ENCODE results near the gene DGKE. TPM values are rescaled to one million over a fixed set of nuclear protein-coding genes. Genes with fewer than 3 reads are reported as not detected.

DGKE gene
- total RNA-seq, 1 donor from 2014 or later, result 3.3 TPM

GRCh38 chr17:56880571-56880970 is 46.6 kb downstream of the DGKE start:
- DNase-seq (ENCODE audit: low spot score, unreplicated experiment), result no peak
- H3K4me1 Mint-ChIP-seq (ENCODE audit: low read depth), result no peaks in the 10 kb centered on the region
- H3K4me3 Mint-ChIP-seq (ENCODE audit: low read depth), result no peak overlapping the region
- H3K36me3 Mint-ChIP-seq (ENCODE audit: insufficient read depth), result peaks cover 2% of the 10 kb centered on the region
- H3K27ac Mint-ChIP-seq, result no peak overlapping the region
- TF ChIP-seq CTCF (IDR thresholded peaks at IDR 0.05; ENCODE audit: unreplicated experiment), result no peak
- H3K27me3 Mint-ChIP-seq, result peaks cover 7% of the 10 kb centered on the region
- H3K9me3 Mint-ChIP-seq (ENCODE audit: low read depth), result no peaks in the 10 kb centered on the region

- no peak for TF ChIP-seq CTCF (IDR thresholded peaks at IDR 0.05; ENCODE audit: unreplicated experiment)
- H3K4me1 Mint-ChIP-seq (ENCODE audit: low read depth), result peaks cover 3% of the 10 kb centered on the region
- peaks cover 5% of the 10 kb centered on the region for H3K36me3 Mint-ChIP-seq (ENCODE audit: insufficient read depth)
- no peak overlapping the region for H3K4me3 Mint-ChIP-seq (ENCODE audit: low read depth)
- DNase-seq (ENCODE audit: low spot score, unreplicated experiment), result no peak
- peaks cover 3% of the 10 kb centered on the region for H3K27me3 Mint-ChIP-seq
- H3K27ac Mint-ChIP-seq, result no peak overlapping the region
- H3K9me3 Mint-ChIP-seq (ENCODE audit: low read depth), result no peaks in the 10 kb centered on the region
Observed at GRCh38 chr17:56881685-56882295, 47.8 kb downstream of the DGKE start.

GRCh38 chr17:56883616-56884015 is 49.7 kb downstream of the DGKE start:
- Mint-ChIP-seq H3K4me1 (ENCODE audit: low read depth) (peaks cover 3% of the 10 kb centered on the region), H3K4me3 (ENCODE audit: low read depth) (no peak overlapping the region), H3K9me3 (ENCODE audit: low read depth) (peaks cover 13% of the 10 kb centered on the region), H3K27ac (no peak overlapping the region), H3K36me3 (ENCODE audit: insufficient read depth) (peaks cover 17% of the 10 kb centered on the region), H3K27me3 (no peaks in the 10 kb centered on the region)
- TF ChIP-seq CTCF (IDR thresholded peaks at IDR 0.05; ENCODE audit: unreplicated experiment), result no peak
- no peak for DNase-seq (ENCODE audit: low spot score, unreplicated experiment)

GRCh38 chr17:56884483-56885311 is 50.7 kb downstream of the DGKE start:
- no peak for DNase-seq (ENCODE audit: low spot score, unreplicated experiment)
- H3K4me3 Mint-ChIP-seq (ENCODE audit: low read depth), result no peak overlapping the region
- peaks cover 18% of the 10 kb centered on the region for H3K36me3 Mint-ChIP-seq (ENCODE audit: insufficient read depth)
- no peak for TF ChIP-seq CTCF (IDR thresholded peaks at IDR 0.05; ENCODE audit: unreplicated experiment)
- H3K9me3 Mint-ChIP-seq (ENCODE audit: low read depth), result peaks cover 13% of the 10 kb centered on the region
- no peaks in the 10 kb centered on the region for H3K27me3 Mint-ChIP-seq
- H3K27ac Mint-ChIP-seq, result no peak overlapping the region
- H3K4me1 Mint-ChIP-seq (ENCODE audit: low read depth), result peaks cover 3% of the 10 kb centered on the region

GRCh38 chr17:56885312-56885657 is 51.3 kb downstream of the DGKE start:
- Mint-ChIP-seq H3K36me3 (ENCODE audit: insufficient read depth) (peaks cover 18% of the 10 kb centered on the region), H3K9me3 (ENCODE audit: low read depth) (peaks cover 13% of the 10 kb centered on the region), H3K27me3 (no peaks in the 10 kb centered on the region), H3K27ac (no peak overlapping the region), H3K4me1 (ENCODE audit: low read depth) (peaks cover 3% of the 10 kb centered on the region), H3K4me3 (ENCODE audit: low read depth) (no peak overlapping the region)
- no peak for DNase-seq (ENCODE audit: low spot score, unreplicated experiment)
- no peak for TF ChIP-seq CTCF (IDR thresholded peaks at IDR 0.05; ENCODE audit: unreplicated experiment)
